PC-3 (cell line): ENCODE data around the gene LSM3. TPM values are rescaled to one million over a fixed set of nuclear protein-coding genes. Genes with fewer than 3 reads are reported as not detected.

Source experiments
- ATAC-seq: fragments of 200-7000 bp; cut with Tn5 transposase; 2 replicates; pipeline ENCODE4 v1.9.1; 2020; ENCODE audit warnings: mild to moderate bottlenecking, moderate library complexity
- BruUV-seq: library from RNA; stranded (reverse); fragments of 400-500 nt; replicated peaks from 2 replicates; lab custom pipeline; 2021; lab: Mats Ljungman, UMichigan
- CTCF ChIA-PET: fragments of 300-600 bp; sonication (Branson Sonifier 250); formaldehyde crosslinking; loops from one replicate; lab custom pipeline; 2022; ENCODE audit warnings: antibody characterized with exemption; lab: Charles Lee
- POLR2A ChIA-PET: fragments of 300-600 bp; sonication (Branson Sonifier 250); formaldehyde crosslinking; loops from one replicate; lab custom pipeline; 2022; ENCODE audit warnings: antibody characterized with exemption; ENCODE audit not compliant: unreplicated experiment; lab: Charles Lee
- DNase-seq: peaks from one replicate; pipeline ENCODE4 v3.0.0-alpha.2; 2015
- H2AFZ ChIP-seq: fragments of 300-600 bp; sonication (generic); 2 replicates; pipeline ENCODE4 v1.6.0; 2016; ENCODE audit warnings: antibody characterized with exemption, low read length
- H3F3A ChIP-seq: fragments of 300-600 bp; sonication (generic); one replicate; pipeline ENCODE4 v1.6.0; 2017; ENCODE audit warnings: antibody characterized with exemption, low read length, control low read depth, mild to moderate bottlenecking; ENCODE audit not compliant: unreplicated experiment
- H3K27ac ChIP-seq: fragments of 300-600 bp; sonication (generic); 2 replicates; pipeline ENCODE4 v1.5.1; 2016; ENCODE audit warnings: mild to moderate bottlenecking, low read length
- H3K27me3 ChIP-seq: fragments of 300-600 bp; sonication (generic); 2 replicates; pipeline ENCODE4 v1.6.1; 2016; ENCODE audit warnings: low read length, mixed read lengths
- H3K36me3 ChIP-seq: fragments of 300-600 bp; sonication (generic); 2 replicates; pipeline ENCODE4 v1.6.1; 2016; ENCODE audit warnings: low read depth, mixed run types, low read length, mixed read lengths
- H3K4me1 ChIP-seq: fragments of 300-600 bp; sonication (generic); 2 replicates; pipeline ENCODE4 v1.5.1; 2016; ENCODE audit warnings: low read length; ENCODE audit not compliant: insufficient read depth
- H3K4me2 ChIP-seq: fragments of 300-600 bp; sonication (generic); 2 replicates; pipeline ENCODE4 v1.6.0; 2016; ENCODE audit warnings: low read length
- H3K4me3 ChIP-seq: fragments of 300-600 bp; sonication (generic); 2 replicates; pipeline ENCODE4 v1.5.1; 2016; ENCODE audit warnings: mild to moderate bottlenecking, low read length, mixed read lengths
- H3K79me2 ChIP-seq: fragments of 300-600 bp; sonication (generic); 2 replicates; pipeline ENCODE4 v1.6.1; 2017; ENCODE audit warnings: low read length, mixed read lengths
- H3K9ac ChIP-seq: fragments of 300-600 bp; sonication (generic); 2 replicates; pipeline ENCODE4 v1.6.0; 2016; ENCODE audit warnings: mild to moderate bottlenecking, low read length
- H3K9me2 ChIP-seq: fragments of 300-600 bp; sonication (generic); replicated peaks from 2 replicates; pipeline ENCODE4 v1.6.1; 2016; ENCODE audit warnings: mixed run types, low read length, mixed read lengths
- H3K9me3 ChIP-seq: fragments of 300-600 bp; sonication (generic); 2 replicates; pipeline ENCODE4 v1.6.1; 2016; ENCODE audit warnings: low read length, mixed read lengths
- H4K20me1 ChIP-seq: fragments of 300-600 bp; sonication (generic); 2 replicates; pipeline ENCODE4 v1.6.1; 2016; ENCODE audit warnings: low read length, mixed read lengths
- EZH2 ChIP-seq: fragments of 300-600 bp; sonication (generic); IDR thresholded peaks from one replicate; pipeline ENCODE4 v1.6.1; 2017; ENCODE audit warnings: antibody characterized with exemption, mild to moderate bottlenecking, low read length; ENCODE audit not compliant: unreplicated experiment
- EZH2phosphoT487 ChIP-seq: fragments of 300-600 bp; sonication (generic); IDR thresholded peaks from 2 replicates; pipeline ENCODE4 v1.6.1; 2018; ENCODE audit warnings: mild to moderate bottlenecking, antibody characterized with exemption, low read length, borderline replicate concordance
- intact Hi-C: fragments of 100-400 bp; cut with micrococcal nuclease; formaldehyde crosslinking; loops from 2 replicates; pipeline ENCODE4 v1.9.0; 2023
- total RNA-seq: library from RNA; depleted of rRNA; stranded (reverse); fragments of >200 nt; gene quantifications from 2 replicates; pipeline ENCODE4 v1.2.3, GENCODE V29; 2014
- TF ChIP-seq, protein P1 (sequence below): fragments of 300-600 bp; sonication (generic); conservative IDR thresholded peaks from 2 replicates; pipeline ENCODE4 v1.5.1; 2017; ENCODE audit warnings: antibody characterized with exemption, low read depth, mild to moderate bottlenecking, low read length

The LSM3 gene
- total RNA-seq, 1 experiment from 2014 or later: 27.2 TPM

DNA sequence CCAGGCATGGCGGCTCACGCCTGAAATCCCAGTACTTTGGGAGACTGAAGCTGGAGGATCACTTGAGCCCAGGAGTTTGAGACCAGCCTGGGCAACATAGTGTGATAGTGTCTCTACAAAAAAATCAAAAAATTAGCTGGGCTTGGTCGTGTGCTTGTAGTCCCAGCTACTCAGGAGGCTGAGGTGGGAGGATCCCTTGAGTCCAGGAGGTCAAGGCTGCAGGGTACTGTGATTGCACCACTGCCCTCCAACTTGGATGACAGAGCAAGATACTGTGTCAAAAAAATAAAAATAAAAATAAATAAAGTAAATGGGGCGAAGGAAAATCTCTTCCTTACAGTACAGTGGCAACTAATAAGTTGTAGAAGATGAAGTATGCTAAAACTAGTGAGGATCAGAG lies 29.6 kb downstream of the LSM3 start:
- no TSS peak for BruUV-seq
- intact Hi-C loops: loop anchor here (10.0 kb wide), 1 partner anchor 157 kb away; no protein-coding TSS in a partner anchor
- Histone ChIP-seq H3K27ac (no peak overlapping the region), H3K4me1 (no peaks in the 10 kb centered on the region), H4K20me1 (no peaks in the 10 kb centered on the region), H3K36me3 (no peaks in the 10 kb centered on the region), H3F3A (no peaks in the 10 kb centered on the region), H3K4me3 (no peak overlapping the region), H3K4me2 (no peak overlapping the region), H3K9ac (no peak overlapping the region), H3K9me2 (no peaks in the 10 kb centered on the region), H3K9me3 (no peaks in the 10 kb centered on the region), H3K27me3 (no peaks in the 10 kb centered on the region), H2AFZ (no peak overlapping the region), H3K79me2 (no peaks in the 10 kb centered on the region)
- CTCF ChIA-PET: no interaction called here
- no peak for DNase-seq
- no peak for TF ChIP-seq EZH2phosphoT487
- TF ChIP-seq EZH2: no peak
- TF ChIP-seq, protein P1, sequence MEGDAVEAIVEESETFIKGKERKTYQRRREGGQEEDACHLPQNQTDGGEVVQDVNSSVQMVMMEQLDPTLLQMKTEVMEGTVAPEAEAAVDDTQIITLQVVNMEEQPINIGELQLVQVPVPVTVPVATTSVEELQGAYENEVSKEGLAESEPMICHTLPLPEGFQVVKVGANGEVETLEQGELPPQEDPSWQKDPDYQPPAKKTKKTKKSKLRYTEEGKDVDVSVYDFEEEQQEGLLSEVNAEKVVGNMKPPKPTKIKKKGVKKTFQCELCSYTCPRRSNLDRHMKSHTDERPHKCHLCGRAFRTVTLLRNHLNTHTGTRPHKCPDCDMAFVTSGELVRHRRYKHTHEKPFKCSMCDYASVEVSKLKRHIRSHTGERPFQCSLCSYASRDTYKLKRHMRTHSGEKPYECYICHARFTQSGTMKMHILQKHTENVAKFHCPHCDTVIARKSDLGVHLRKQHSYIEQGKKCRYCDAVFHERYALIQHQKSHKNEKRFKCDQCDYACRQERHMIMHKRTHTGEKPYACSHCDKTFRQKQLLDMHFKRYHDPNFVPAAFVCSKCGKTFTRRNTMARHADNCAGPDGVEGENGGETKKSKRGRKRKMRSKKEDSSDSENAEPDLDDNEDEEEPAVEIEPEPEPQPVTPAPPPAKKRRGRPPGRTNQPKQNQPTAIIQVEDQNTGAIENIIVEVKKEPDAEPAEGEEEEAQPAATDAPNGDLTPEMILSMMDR: no peak
- no peak for ATAC-seq
- POLR2A ChIA-PET: no interaction called here

DNA sequence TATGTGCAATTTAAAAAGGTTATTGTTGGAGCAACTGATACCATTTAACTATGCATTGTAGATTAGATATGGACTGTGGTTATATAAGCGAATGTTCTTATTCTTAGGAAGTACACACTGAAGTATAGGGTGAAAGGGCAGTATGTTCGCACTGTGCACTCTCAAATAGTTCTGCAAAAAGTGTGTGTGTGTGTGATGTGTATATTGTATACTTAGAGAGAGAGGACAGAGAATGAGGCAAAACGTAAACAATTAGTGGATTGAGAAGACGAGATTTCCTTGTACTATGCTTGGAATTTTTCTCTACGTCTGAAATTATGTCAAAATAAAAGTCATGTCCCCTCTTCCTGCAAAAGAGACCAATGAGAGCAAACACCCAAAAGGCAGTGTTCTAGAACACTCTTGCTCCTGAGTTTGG lies 30.4 kb downstream of the LSM3 start:
- Histone ChIP-seq H3K36me3 (no peaks in the 10 kb centered on the region), H3K27me3 (no peaks in the 10 kb centered on the region), H3F3A (no peaks in the 10 kb centered on the region), H3K9ac (no peak overlapping the region), H3K79me2 (no peaks in the 10 kb centered on the region), H3K4me2 (no peak overlapping the region), H2AFZ (no peak overlapping the region), H3K4me3 (no peak overlapping the region), H3K9me2 (no peaks in the 10 kb centered on the region), H3K9me3 (no peaks in the 10 kb centered on the region), H3K4me1 (no peaks in the 10 kb centered on the region), H4K20me1 (no peaks in the 10 kb centered on the region), H3K27ac (no peak overlapping the region)
- DNase-seq (no peak), ATAC-seq (no peak)
- no peak for TF ChIP-seq EZH2
- CTCF ChIA-PET: no interaction called here
- intact Hi-C loops: loop anchor here (10.0 kb wide), 1 partner anchor 156 kb away; no protein-coding TSS in a partner anchor
- POLR2A ChIA-PET: no interaction called here
- BruUV-seq: no TSS peak

DNA sequence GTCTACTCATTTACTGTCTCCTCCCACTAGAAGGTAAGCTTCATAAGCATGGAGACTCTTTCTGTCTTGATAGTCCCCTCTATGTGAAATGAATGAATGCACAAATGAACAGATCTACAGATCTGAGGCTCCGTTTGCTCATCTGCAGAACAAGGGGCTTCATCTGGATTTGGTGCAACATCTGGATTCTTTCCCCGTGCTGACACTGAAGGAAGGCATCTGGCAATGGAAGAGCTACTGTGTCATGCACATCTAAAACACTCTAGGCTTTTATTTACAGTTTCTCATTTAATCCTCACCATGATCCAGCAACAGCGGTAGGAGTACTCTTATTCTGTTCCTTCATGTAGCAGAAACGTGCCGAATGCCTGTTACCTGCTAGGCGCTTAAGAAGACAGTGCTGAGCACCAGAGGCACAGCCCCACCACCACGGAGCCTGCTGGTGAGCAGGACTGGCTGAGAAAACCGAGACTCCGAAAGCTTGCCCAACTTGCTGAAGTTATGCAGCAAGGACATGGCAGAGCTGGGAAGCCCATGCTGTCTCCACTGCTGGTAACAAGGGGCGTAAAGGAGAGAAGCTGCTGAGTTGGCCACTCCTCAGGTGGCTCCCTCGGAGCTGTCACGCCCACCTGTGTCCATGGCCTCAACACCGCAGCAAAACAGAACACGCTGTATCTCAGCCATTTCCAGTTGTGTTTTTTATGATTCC lies 31.1 kb downstream of the LSM3 start:
- H3F3A ChIP-seq: no peaks in the 10 kb centered on the region
- no peaks in the 10 kb centered on the region for H3K36me3 ChIP-seq
- H3K9me3 ChIP-seq: no peaks in the 10 kb centered on the region
- no peaks in the 10 kb centered on the region for H3K4me1 ChIP-seq
- H3K79me2 ChIP-seq: no peaks in the 10 kb centered on the region
- ChIA-PET CTCF (no interaction called here), POLR2A (no interaction called here)
- no peak overlapping the region for H3K27ac ChIP-seq
- no peak for TF ChIP-seq EZH2phosphoT487
- TF ChIP-seq, protein P1: no peak
- no peak for TF ChIP-seq EZH2
- H3K9ac ChIP-seq: no peak overlapping the region
- ATAC-seq: no peak
- no peaks in the 10 kb centered on the region for H3K9me2 ChIP-seq
- no peaks in the 10 kb centered on the region for H4K20me1 ChIP-seq
- DNase-seq: no peak
- no peak overlapping the region for H3K4me3 ChIP-seq
- intact Hi-C loops: loop anchor here (10.0 kb wide), 1 partner anchor 155 kb away; no protein-coding TSS in a partner anchor
- no peak overlapping the region for H3K4me2 ChIP-seq
- no TSS peak for BruUV-seq
- no peaks in the 10 kb centered on the region for H3K27me3 ChIP-seq
- no peak overlapping the region for H2AFZ ChIP-seq
